DOHH2 (cell line): Measurements from ENCODE around the gene CBLB.

Experiments used
- H3F3A ChIP-seq: fragments of 200-600 bp; sonication (generic), shearing (Covaris generic); 2 replicates; pipeline ENCODE4 v1.6.0; 2016; ENCODE audit warnings: antibody characterized with exemption, mild to moderate bottlenecking; ENCODE audit not compliant: control insufficient read depth, insufficient read depth
- H3K27ac ChIP-seq: fragments of 200-600 bp; sonication (generic); 2 replicates; pipeline ENCODE4 v1.5.1; 2014; ENCODE audit warnings: low read depth, mild to moderate bottlenecking, low read length, moderate library complexity
- H3K27me3 ChIP-seq: fragments of 200-600 bp; sonication (generic); 2 replicates; pipeline ENCODE4 v1.6.1; 2014; ENCODE audit warnings: mild to moderate bottlenecking, low read length, mixed read lengths; ENCODE audit not compliant: control insufficient read depth
- H3K36me3 ChIP-seq: fragments of 200-600 bp; sonication (generic); 2 replicates; pipeline ENCODE4 v1.6.1; 2014; ENCODE audit warnings: mild to moderate bottlenecking, low read length, moderate library complexity, mixed read lengths; ENCODE audit not compliant: control insufficient read depth
- H3K4me1 ChIP-seq: fragments of 200-600 bp; sonication (generic); 2 replicates; pipeline ENCODE4 v1.6.1; 2014; ENCODE audit warnings: mild to moderate bottlenecking, low read length, mixed read lengths; ENCODE audit not compliant: control insufficient read depth
- H3K4me2 ChIP-seq: fragments of 200-600 bp; sonication (generic); 2 replicates; pipeline ENCODE4 v1.6.0; 2014; ENCODE audit warnings: mild to moderate bottlenecking, low read length, moderate library complexity
- H3K4me3 ChIP-seq: fragments of 200-600 bp; sonication (generic); 2 replicates; pipeline ENCODE4 v1.5.1; 2014; ENCODE audit warnings: mild to moderate bottlenecking, low read length, mixed read lengths
- H3K79me2 ChIP-seq: fragments of 200-600 bp; sonication (generic); 2 replicates; pipeline ENCODE4 v1.6.1; 2014; ENCODE audit warnings: mild to moderate bottlenecking, low read length, mixed read lengths; ENCODE audit not compliant: control insufficient read depth
- H3K9me2 ChIP-seq: fragments of 200-600 bp; sonication (generic); replicated peaks from 2 replicates; pipeline ENCODE4 v1.6.1; 2014; ENCODE audit warnings: mild to moderate bottlenecking, low read length, mixed read lengths; ENCODE audit not compliant: control insufficient read depth
- H3K9me3 ChIP-seq: fragments of 200-600 bp; sonication (generic); 2 replicates; pipeline ENCODE4 v1.6.1; 2014; ENCODE audit warnings: antibody characterized with exemption, low read length, mixed read lengths; ENCODE audit not compliant: control insufficient read depth, insufficient read depth
- H4K20me1 ChIP-seq: fragments of 200-600 bp; sonication (generic); 2 replicates; pipeline ENCODE4 v1.6.0; 2014; ENCODE audit warnings: low read depth, mild to moderate bottlenecking, antibody characterized with exemption, low read length, moderate library complexity; ENCODE audit not compliant: control insufficient read depth, insufficient read depth
- CTCF ChIP-seq: fragments of 200-600 bp; sonication (generic); IDR thresholded peaks from one replicate; pipeline ENCODE4 v1.5.1; 2014; ENCODE audit warnings: antibody characterized with exemption, mild to moderate bottlenecking, low read depth, low read length; ENCODE audit not compliant: poor library complexity, severe bottlenecking
- EZH2phosphoT487 ChIP-seq: fragments of 200-600 bp; sonication (generic); IDR thresholded peaks from 2 replicates; pipeline ENCODE4 v1.6.1; 2017; ENCODE audit warnings: borderline replicate concordance, mild to moderate bottlenecking, antibody characterized with exemption, low read length, moderate library complexity, mixed read lengths

Gene CBLB

GRCh38 chr3:105767216-105767615, 101.6 kb downstream of the CBLB start:
- Histone ChIP-seq H3K9me3 (peaks cover 12% of the 10 kb centered on the region; the same call in 1 of the 2 replicates), H3K9me2 (no peaks in the 10 kb centered on the region), H3K27ac (no peak overlapping the region), H3K79me2 (peaks cover 22% of the 10 kb centered on the region), H3F3A (no peaks in the 10 kb centered on the region), H3K27me3 (no peaks in the 10 kb centered on the region), H3K4me1 (peaks cover 4% of the 10 kb centered on the region; the same call in 1 of the 2 replicates), H3K4me3 (no peak overlapping the region), H4K20me1 (no peaks in the 10 kb centered on the region), H3K36me3 (peaks cover 27% of the 10 kb centered on the region), H3K4me2 (no peak overlapping the region)
- TF ChIP-seq CTCF = no peak
- no peak for TF ChIP-seq EZH2phosphoT487

GRCh38 chr3:105765308-105765639, 103.5 kb downstream of the CBLB start:
- H3K4me3 ChIP-seq = no peak overlapping the region
- no peaks in the 10 kb centered on the region for H4K20me1 ChIP-seq
- no peak overlapping the region for H3K27ac ChIP-seq
- H3K4me1 ChIP-seq = peaks cover 4% of the 10 kb centered on the region; the same call in 1 of the 2 replicates
- no peaks in the 10 kb centered on the region for H3F3A ChIP-seq
- H3K9me2 ChIP-seq = no peaks in the 10 kb centered on the region
- no peak overlapping the region for H3K4me2 ChIP-seq
- no peaks in the 10 kb centered on the region for H3K27me3 ChIP-seq
- H3K79me2 ChIP-seq = peaks cover 9% of the 10 kb centered on the region; the same call in 1 of the 2 replicates
- peaks cover 31% of the 10 kb centered on the region for H3K36me3 ChIP-seq
- TF ChIP-seq CTCF (no peak), EZH2phosphoT487 (no peak)
- peaks cover 17% of the 10 kb centered on the region; the same call in 1 of the 2 replicates for H3K9me3 ChIP-seq

GRCh38 chr3:105764378-105765307, 104.2 kb downstream of the CBLB start:
- no peak overlapping the region for H3K27ac ChIP-seq
- H3K4me2 ChIP-seq = no peak overlapping the region
- H3K9me2 ChIP-seq = no peaks in the 10 kb centered on the region
- no peaks in the 10 kb centered on the region for H4K20me1 ChIP-seq
- H3K4me3 ChIP-seq = no peak overlapping the region
- peaks cover 18% of the 10 kb centered on the region; the same call in 1 of the 2 replicates for H3K9me3 ChIP-seq
- no peaks in the 10 kb centered on the region for H3F3A ChIP-seq
- H3K36me3 ChIP-seq = peaks cover 33% of the 10 kb centered on the region
- H3K79me2 ChIP-seq = peaks cover 8% of the 10 kb centered on the region; the same call in 1 of the 2 replicates
- TF ChIP-seq CTCF (no peak), EZH2phosphoT487 (no peak)
- H3K4me1 ChIP-seq = peaks cover 4% of the 10 kb centered on the region; the same call in 1 of the 2 replicates
- no peaks in the 10 kb centered on the region for H3K27me3 ChIP-seq
